ENCODE measurements around the gene HK3. TPM values are rescaled to one million over a fixed set of nuclear protein-coding genes. Genes with fewer than 3 reads are reported as not detected.

Gene HK3
- total and polyA plus RNA-seq, 9 of the 15 experiments (the other 6 are each of a cell fraction or from before 2014, with no cell fraction given): 0.16 TPM; not detected in 8

DNA sequence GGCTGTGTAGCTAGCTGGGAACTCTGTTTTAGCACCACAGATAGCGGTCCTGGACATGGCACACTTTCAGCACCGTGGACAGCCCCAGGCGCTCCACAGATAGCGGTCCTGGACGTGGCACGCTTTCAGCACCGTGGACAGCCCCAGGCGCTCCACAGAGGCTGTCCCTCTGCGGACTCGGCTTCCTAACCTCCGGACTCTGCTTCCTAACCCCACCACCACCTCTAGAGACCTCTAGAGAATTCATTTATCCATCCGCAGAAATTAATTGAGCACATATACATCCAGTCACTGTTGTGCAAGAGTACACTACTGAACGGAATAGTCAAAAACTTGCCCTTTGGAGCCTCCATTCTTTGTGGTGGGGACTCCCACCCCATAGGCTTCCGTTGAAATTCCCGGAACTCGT lies 61.4 kb downstream of the HK3 start (continued):
- TF ChIP-seq, protein P1, sequence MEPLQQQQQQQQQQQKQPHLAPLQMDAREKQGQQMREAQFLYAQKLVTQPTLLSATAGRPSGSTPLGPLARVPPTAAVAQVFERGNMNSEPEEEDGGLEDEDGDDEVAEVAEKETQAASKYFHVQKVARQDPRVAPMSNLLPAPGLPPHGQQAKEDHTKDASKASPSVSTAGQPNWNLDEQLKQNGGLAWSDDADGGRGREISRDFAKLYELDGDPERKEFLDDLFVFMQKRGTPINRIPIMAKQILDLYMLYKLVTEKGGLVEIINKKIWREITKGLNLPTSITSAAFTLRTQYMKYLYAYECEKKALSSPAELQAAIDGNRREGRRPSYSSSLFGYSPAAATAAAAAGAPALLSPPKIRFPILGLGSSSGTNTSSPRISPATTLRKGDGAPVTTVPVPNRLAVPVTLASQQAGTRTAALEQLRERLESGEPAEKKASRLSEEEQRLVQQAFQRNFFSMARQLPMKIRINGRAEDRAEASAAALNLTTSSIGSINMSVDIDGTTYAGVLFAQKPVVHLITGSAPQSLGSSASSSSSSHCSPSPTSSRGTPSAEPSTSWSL (CRISPR knock-in tag; IDR thresholded peaks at IDR 0.05; ENCODE audit: borderline replicate concordance): peak; percentile 76; the same call in 1 of the 2 replicates
- peak in 1 of 2 experiments; percentile 93; a peak in 2 of 3 replicates for TF ChIP-seq CBX3 (IDR thresholded peaks at IDR 0.05; ENCODE audit: borderline replicate concordance in 1 of 2, low read length in 2 of 2)
- TF ChIP-seq U2AF2 (optimal IDR thresholded peaks at IDR 0.05; ENCODE audit: low read depth, low read length): no peak
- TF ChIP-seq, protein P2, sequence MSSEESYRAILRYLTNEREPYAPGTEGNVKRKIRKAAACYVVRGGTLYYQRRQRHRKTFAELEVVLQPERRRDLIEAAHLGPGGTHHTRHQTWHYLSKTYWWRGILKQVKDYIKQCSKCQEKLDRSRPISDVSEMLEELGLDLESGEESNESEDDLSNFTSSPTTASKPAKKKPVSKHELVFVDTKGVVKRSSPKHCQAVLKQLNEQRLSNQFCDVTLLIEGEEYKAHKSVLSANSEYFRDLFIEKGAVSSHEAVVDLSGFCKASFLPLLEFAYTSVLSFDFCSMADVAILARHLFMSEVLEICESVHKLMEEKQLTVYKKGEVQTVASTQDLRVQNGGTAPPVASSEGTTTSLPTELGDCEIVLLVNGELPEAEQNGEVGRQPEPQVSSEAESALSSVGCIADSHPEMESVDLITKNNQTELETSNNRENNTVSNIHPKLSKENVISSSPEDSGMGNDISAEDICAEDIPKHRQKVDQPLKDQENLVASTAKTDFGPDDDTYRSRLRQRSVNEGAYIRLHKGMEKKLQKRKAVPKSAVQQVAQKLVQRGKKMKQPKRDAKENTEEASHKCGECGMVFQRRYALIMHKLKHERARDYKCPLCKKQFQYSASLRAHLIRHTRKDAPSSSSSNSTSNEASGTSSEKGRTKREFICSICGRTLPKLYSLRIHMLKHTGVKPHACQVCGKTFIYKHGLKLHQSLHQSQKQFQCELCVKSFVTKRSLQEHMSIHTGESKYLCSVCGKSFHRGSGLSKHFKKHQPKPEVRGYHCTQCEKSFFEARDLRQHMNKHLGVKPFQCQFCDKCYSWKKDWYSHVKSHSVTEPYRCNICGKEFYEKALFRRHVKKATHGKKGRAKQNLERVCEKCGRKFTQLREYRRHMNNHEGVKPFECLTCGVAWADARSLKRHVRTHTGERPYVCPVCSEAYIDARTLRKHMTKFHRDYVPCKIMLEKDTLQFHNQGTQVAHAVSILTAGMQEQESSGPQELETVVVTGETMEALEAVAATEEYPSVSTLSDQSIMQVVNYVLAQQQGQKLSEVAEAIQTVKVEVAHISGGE (CRISPR knock-in tag; IDR thresholded peaks at IDR 0.05): peak; percentile 4 to 87 (median 30); a peak in 3 of 6 replicates
- TF ChIP-seq, protein P3, sequence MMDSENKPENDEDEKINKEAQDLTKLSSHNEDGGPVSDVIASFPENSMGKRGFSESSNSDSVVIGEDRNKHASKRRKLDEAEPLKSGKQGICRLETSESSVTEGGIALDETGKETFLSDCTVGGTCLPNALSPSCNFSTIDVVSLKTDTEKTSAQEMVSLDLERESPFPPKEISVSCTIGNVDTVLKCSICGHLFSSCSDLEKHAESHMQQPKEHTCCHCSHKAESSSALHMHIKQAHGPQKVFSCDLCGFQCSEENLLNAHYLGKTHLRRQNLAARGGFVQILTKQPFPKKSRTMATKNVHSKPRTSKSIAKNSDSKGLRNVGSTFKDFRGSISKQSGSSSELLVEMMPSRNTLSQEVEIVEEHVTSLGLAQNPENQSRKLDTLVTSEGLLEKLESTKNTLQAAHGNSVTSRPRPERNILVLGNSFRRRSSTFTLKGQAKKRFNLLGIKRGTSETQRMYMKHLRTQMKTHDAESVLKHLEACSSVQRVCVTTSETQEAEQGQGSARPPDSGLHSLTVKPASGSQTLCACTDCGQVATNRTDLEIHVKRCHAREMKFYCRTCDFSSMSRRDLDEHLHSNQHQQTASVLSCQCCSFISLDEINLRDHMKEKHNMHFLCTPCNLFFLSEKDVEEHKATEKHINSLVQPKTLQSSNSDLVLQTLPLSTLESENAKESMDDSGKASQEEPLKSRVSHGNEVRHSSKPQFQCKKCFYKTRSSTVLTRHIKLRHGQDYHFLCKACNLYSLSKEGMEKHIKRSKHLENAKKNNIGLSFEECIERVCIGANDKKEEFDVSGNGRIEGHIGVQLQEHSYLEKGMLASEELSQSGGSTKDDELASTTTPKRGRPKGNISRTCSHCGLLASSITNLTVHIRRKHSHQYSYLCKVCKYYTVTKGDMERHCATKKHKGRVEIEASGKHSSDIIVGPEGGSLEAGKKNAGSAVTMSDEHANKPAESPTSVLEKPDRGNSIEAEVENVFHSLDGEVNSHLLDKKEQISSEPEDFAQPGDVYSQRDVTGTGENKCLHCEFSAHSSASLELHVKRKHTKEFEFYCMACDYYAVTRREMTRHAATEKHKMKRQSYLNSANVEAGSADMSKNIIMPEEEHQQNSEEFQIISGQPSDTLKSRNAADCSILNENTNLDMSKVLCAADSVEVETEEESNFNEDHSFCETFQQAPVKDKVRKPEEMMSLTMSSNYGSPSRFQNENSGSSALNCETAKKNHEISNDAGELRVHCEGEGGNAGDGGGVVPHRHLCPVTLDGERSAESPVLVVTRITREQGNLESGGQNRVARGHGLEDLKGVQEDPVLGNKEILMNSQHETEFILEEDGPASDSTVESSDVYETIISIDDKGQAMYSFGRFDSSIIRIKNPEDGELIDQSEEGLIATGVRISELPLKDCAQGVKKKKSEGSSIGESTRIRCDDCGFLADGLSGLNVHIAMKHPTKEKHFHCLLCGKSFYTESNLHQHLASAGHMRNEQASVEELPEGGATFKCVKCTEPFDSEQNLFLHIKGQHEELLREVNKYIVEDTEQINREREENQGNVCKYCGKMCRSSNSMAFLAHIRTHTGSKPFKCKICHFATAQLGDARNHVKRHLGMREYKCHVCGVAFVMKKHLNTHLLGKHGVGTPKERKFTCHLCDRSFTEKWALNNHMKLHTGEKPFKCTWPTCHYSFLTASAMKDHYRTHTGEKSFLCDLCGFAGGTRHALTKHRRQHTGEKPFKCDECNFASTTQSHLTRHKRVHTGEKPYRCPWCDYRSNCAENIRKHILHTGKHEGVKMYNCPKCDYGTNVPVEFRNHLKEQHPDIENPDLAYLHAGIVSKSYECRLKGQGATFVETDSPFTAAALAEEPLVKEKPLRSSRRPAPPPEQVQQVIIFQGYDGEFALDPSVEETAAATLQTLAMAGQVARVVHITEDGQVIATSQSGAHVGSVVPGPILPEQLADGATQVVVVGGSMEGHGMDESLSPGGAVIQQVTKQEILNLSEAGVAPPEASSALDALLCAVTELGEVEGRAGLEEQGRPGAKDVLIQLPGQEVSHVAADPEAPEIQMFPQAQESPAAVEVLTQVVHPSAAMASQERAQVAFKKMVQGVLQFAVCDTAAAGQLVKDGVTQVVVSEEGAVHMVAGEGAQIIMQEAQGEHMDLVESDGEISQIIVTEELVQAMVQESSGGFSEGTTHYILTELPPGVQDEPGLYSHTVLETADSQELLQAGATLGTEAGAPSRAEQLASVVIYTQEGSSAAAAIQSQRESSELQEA (IDR thresholded peaks at IDR 0.05; ENCODE audit: low read depth): no peak
- no peak for TF ChIP-seq HOXB6 (CRISPR knock-in tag; IDR thresholded peaks at IDR 0.05; ENCODE audit: borderline replicate concordance)
- no peak for TF ChIP-seq HMG20A (CRISPR knock-in tag; conservative IDR thresholded peaks at IDR 0.05)
- TF ChIP-seq ZNF347 (CRISPR knock-in tag; IDR thresholded peaks at IDR 0.05; ENCODE audit: low read depth): no peak
- TF ChIP-seq BCL6 (CRISPR knock-in tag; IDR thresholded peaks at IDR 0.05): peak; percentile 80; the same call in 1 of the 2 replicates
- 0 out of 2 replicates have a peak, but pooled peaks have one; percentile 88 for TF ChIP-seq MED1 (CRISPR knock-in tag; IDR thresholded peaks at IDR 0.05; ENCODE audit: borderline replicate concordance)
- TF ChIP-seq FOS (IDR thresholded peaks at IDR 0.05; ENCODE audit: extremely low read depth, insufficient read length): no peak
- TF ChIP-seq, protein P4, sequence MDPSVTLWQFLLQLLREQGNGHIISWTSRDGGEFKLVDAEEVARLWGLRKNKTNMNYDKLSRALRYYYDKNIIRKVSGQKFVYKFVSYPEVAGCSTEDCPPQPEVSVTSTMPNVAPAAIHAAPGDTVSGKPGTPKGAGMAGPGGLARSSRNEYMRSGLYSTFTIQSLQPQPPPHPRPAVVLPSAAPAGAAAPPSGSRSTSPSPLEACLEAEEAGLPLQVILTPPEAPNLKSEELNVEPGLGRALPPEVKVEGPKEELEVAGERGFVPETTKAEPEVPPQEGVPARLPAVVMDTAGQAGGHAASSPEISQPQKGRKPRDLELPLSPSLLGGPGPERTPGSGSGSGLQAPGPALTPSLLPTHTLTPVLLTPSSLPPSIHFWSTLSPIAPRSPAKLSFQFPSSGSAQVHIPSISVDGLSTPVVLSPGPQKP (CRISPR knock-in tag; IDR thresholded peaks at IDR 0.05): peak; percentile 33; the same call in 1 of the 2 replicates

Data from K562 (cell line).